Activated CD4-positive, alpha-beta T cell treated with anti-CD3 and anti-CD28 coated beads, Interleukin-2, amount 10 ng/mL, durations not matched to agents 7 days and 5 days (primary cell): ENCODE results near the gene INF2. TPM values are rescaled to one million over a fixed set of nuclear protein-coding genes. Genes with fewer than 3 reads are reported as not detected.
"Not testable (repeated sequence)": the region's sequence is repeated elsewhere in the genome, so short reads cannot be mapped to it uniquely, and the experiment has no call there.

Experiments used
- CTCF ChIA-PET: fragments of 350-600 bp; sonication (Branson Sonifier 250); formaldehyde crosslinking; loops from one replicate; lab custom pipeline; 2021; ENCODE audit warnings: antibody characterized with exemption; lab: Charles Lee
- POLR2A ChIA-PET: fragments of 350-600 bp; sonication (Branson Sonifier 250); formaldehyde crosslinking; loops from one replicate; lab custom pipeline; 2021; ENCODE audit warnings: antibody characterized with exemption; lab: Charles Lee
- DNase-seq: peaks from one replicate; pipeline ENCODE4 v3.0.0-alpha.2; 2020
- H3K27ac Mint-ChIP-seq: one replicate; pipeline ENCODE4 v1.8.0; 2021; ENCODE audit warnings: mild to moderate bottlenecking, moderate library complexity, mixed read lengths
- H3K27me3 Mint-ChIP-seq: one replicate; pipeline ENCODE4 v1.8.0; 2021; ENCODE audit warnings: mixed read lengths
- H3K36me3 Mint-ChIP-seq: one replicate; pipeline ENCODE4 v1.8.0; 2021; ENCODE audit warnings: low read depth, mixed read lengths
- H3K4me1 Mint-ChIP-seq: one replicate; pipeline ENCODE4 v1.8.0; 2021; ENCODE audit warnings: mixed read lengths
- H3K4me3 Mint-ChIP-seq: one replicate; pipeline ENCODE4 v1.8.0; 2021; ENCODE audit warnings: mild to moderate bottlenecking, moderate library complexity, mixed read lengths
- H3K9me3 Mint-ChIP-seq: one replicate; pipeline ENCODE4 v1.8.0; 2021; ENCODE audit warnings: mixed read lengths
- total RNA-seq, 2 experiments: library from RNA; stranded (reverse); gene quantifications; one replicate each; pipeline ENCODE4 v1.2.3, GENCODE V29; 2021

Gene INF2
- total RNA-seq, 2 experiments from 2014 or later = 163 to 171 TPM

GRCh38 chr14:104659764-104660523, 29.5 kb upstream of the INF2 start:
- Mint-ChIP-seq H3K4me1 (peaks cover 27% of the 10 kb centered on the region), H3K36me3 (no peaks in the 10 kb centered on the region), H3K9me3 (no peaks in the 10 kb centered on the region), H3K4me3 (no peak overlapping the region), H3K27ac (no peak overlapping the region), H3K27me3 (peaks cover 15% of the 10 kb centered on the region)
- ChIA-PET CTCF (interaction anchor here (1.0 kb wide), 1 partner anchor 167 kb away, joined by 3 read pairs; no protein-coding TSS in a partner anchor), POLR2A (no interaction called here)
- DNase-seq = no peak

- CTCF ChIA-PET = interaction anchor here (1.0 kb wide), 1 partner anchor 166 kb away, joined by 3 read pairs; no protein-coding TSS in a partner anchor
- H3K27me3 Mint-ChIP-seq = peaks cover 19% of the 10 kb centered on the region
- POLR2A ChIA-PET = no interaction called here
Measured at GRCh38 chr14:104660597-104660996, 28.8 kb upstream of the INF2 start.

GRCh38 chr14:104661086-104661485, 28.3 kb upstream of the INF2 start:
- CTCF ChIA-PET = no interaction called here
- Mint-ChIP-seq H3K27me3 (peaks cover 16% of the 10 kb centered on the region), H3K4me3 (no peak overlapping the region), H3K4me1 (peaks cover 39% of the 10 kb centered on the region), H3K9me3 (no peaks in the 10 kb centered on the region), H3K36me3 (no peaks in the 10 kb centered on the region), H3K27ac (no peak overlapping the region)
- DNase-seq = no peak
- POLR2A ChIA-PET = no interaction called here

More at GRCh38 chr14:104660597-104660996, 28.8 kb upstream of the INF2 start:
- Mint-ChIP-seq H3K4me1 (peaks cover 34% of the 10 kb centered on the region), H3K4me3 (no peak overlapping the region), H3K36me3 (no peaks in the 10 kb centered on the region), H3K9me3 (no peaks in the 10 kb centered on the region), H3K27ac (no peak overlapping the region)
- DNase-seq = no peak

GRCh38 chr14:104661528-104662157, 27.8 kb upstream of the INF2 start:
- CTCF ChIA-PET, H3K27ac Mint-ChIP-seq, POLR2A ChIA-PET, H3K9me3 Mint-ChIP-seq, H3K4me3 Mint-ChIP-seq, H3K36me3 Mint-ChIP-seq, DNase-seq: not testable (repeated sequence)
- H3K4me1 Mint-ChIP-seq = peaks cover 42% of the 10 kb centered on the region
- H3K27me3 Mint-ChIP-seq = peaks cover 13% of the 10 kb centered on the region

GRCh38 chr14:104662472-104662871, 26.9 kb upstream of the INF2 start:
- H3K27ac Mint-ChIP-seq, H3K36me3 Mint-ChIP-seq, POLR2A ChIA-PET, H3K4me3 Mint-ChIP-seq, DNase-seq, H3K9me3 Mint-ChIP-seq, CTCF ChIA-PET: not testable (repeated sequence)
- H3K27me3 Mint-ChIP-seq = peaks cover 13% of the 10 kb centered on the region
- H3K4me1 Mint-ChIP-seq = peaks cover 42% of the 10 kb centered on the region

DNA sequence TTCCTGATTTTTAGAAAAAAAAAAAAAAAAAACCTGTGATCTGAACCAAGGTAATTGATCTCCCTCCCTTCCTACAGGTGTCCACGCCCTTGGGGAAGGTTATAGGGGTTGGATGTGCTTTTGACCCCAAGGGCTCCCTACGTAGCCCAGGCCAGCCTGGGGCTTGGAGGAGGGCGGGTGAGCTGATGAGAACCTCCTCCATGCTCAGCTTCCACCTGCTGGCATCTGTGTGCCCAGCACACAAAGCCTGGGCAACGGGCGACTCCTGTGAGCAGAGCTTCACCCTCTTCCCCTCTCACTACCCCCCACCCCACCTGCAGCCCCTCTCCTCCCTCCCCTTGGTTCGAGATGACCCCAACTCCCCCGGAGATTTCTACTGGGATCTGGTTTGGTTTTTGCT, 25.3 kb upstream of the INF2 start:
- ChIA-PET CTCF (no interaction called here), POLR2A (no interaction called here)
- Mint-ChIP-seq H3K9me3 (no peaks in the 10 kb centered on the region), H3K27me3 (peaks cover 13% of the 10 kb centered on the region), H3K4me1 (peaks cover 36% of the 10 kb centered on the region), H3K36me3 (no peaks in the 10 kb centered on the region), H3K27ac (no peak overlapping the region), H3K4me3 (no peak overlapping the region)
- no peak for DNase-seq

GRCh38 chr14:104664588-104664987, 24.8 kb upstream of the INF2 start:
- DNase-seq = no peak
- Mint-ChIP-seq H3K36me3 (no peaks in the 10 kb centered on the region), H3K4me1 (peaks cover 36% of the 10 kb centered on the region), H3K27me3 (peaks cover 13% of the 10 kb centered on the region), H3K4me3 (no peak overlapping the region), H3K27ac (no peak overlapping the region), H3K9me3 (no peaks in the 10 kb centered on the region)
- POLR2A ChIA-PET = no interaction called here
- CTCF ChIA-PET = no interaction called here

- Mint-ChIP-seq H3K4me3 (no peak overlapping the region), H3K36me3 (no peaks in the 10 kb centered on the region), H3K27me3 (peaks cover 15% of the 10 kb centered on the region), H3K9me3 (no peaks in the 10 kb centered on the region), H3K27ac (peak overlapping the region; percentile 11), H3K4me1 (peaks cover 34% of the 10 kb centered on the region)
- DNase-seq = no peak
- CTCF ChIA-PET = interaction anchor here (1.0 kb wide), 1 partner anchor 11 kb away, joined by 4 read pairs; no protein-coding TSS in a partner anchor
- POLR2A ChIA-PET = no interaction called here
Measured at GRCh38 chr14:104665114-104665656, 24.2 kb upstream of the INF2 start.

DNA sequence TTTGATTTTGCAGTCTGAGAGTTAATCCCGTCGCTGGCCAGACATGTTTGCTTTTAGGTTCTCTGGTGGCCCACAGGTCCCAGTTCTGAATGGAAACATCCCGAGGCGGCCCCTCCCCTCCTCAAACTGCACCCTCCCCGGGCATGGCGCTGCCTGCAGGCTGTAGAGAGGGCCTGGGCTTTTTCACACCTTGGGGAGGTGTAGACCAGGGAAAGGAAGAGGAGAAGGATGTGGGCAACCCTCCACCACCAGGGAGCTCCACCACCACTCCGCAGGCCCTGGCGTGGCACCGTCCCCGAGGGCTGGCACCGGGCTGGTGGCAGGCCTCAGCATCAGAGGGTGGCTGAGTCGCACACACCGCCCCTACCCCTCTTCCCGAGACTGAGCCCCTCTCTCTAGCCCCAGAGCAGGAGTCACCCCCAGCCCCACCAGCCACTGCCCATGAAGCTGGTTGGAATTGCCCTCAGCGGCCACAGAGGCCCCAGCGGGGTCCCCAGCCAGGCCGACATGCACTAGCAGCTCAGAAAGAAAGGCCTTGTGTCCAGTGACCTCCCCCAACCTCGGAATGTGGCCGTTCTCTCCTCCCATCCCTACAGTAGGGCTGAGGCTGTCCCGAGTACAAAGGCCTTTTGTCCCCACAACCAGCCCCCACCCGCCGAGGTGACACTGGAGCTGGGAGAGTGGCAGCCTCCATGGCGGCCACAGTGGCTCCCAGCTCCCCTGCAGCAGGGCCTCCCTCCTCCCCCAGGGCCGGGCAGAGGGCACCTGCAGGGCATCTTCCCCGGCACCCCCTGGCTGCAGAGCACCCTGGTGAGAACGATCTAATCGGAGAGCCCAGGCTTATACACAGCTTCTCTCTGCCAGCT, 23.5 kb upstream of the INF2 start:
- peak; percentile 64 for DNase-seq
- Mint-ChIP-seq H3K9me3 (no peaks in the 10 kb centered on the region), H3K4me1 (peaks cover 28% of the 10 kb centered on the region), H3K27ac (peak overlapping the region; percentile 11), H3K4me3 (no peak overlapping the region), H3K36me3 (no peaks in the 10 kb centered on the region), H3K27me3 (peaks cover 18% of the 10 kb centered on the region)
- ChIA-PET CTCF (interaction anchor here (1.0 kb wide), 1 partner anchor 11 kb away, joined by 4 read pairs; no protein-coding TSS in a partner anchor), POLR2A (no interaction called here)

DNA sequence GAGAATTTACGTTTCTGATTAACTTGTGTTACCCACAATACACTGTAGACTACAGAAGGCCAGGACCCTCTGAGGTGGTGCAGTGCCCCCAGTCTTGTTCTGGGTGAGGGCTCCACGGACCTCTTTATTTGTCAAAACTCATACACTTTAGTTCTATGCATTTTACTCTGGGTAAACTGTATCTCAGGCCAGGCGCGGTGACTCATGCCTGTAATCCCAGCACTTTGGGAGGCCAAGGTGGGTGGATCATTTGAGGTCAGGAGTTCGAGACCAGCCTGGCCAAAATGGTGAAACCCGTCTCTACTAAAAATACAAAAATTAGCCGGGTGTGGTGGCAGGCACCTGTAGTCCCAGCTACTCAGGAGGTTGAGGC, 22.9 kb upstream of the INF2 start:
- CTCF ChIA-PET, H3K27ac Mint-ChIP-seq, POLR2A ChIA-PET, H3K9me3 Mint-ChIP-seq, DNase-seq, H3K4me3 Mint-ChIP-seq, H3K36me3 Mint-ChIP-seq: not testable (repeated sequence)
- peaks cover 17% of the 10 kb centered on the region for H3K27me3 Mint-ChIP-seq
- peaks cover 28% of the 10 kb centered on the region for H3K4me1 Mint-ChIP-seq

DNA sequence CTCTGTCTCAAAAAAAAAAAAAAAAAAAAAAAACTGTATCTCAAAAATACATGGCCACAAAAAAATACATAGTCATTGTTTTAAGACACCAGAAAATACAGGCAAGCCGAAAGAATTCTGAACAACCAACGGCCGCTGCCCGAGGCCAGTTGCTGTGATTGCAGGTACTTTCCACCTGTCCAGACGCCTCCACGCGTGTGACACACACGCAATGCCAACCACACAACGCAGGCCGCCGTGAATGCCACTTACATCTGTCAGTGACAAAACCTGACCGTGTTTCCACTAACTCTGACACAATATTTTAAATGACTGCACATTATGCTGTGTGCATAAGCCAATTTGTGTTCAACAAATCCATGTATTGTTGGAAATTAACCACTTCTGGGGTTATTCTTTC, 22.4 kb upstream of the INF2 start:
- CTCF ChIA-PET = no interaction called here

GRCh38 chr14:104669697-104670096, 19.7 kb upstream of the INF2 start:
- Mint-ChIP-seq H3K27ac (no peak overlapping the region), H3K36me3 (no peaks in the 10 kb centered on the region), H3K27me3 (peaks cover 12% of the 10 kb centered on the region), H3K9me3 (no peaks in the 10 kb centered on the region), H3K4me1 (peaks cover 24% of the 10 kb centered on the region), H3K4me3 (no peak overlapping the region)
- DNase-seq = no peak
- POLR2A ChIA-PET = no interaction called here
- CTCF ChIA-PET = interaction anchor here (0.6 kb wide), 2 partner anchors 374 to 1322 kb away, joined by 3 to 4 read pairs; no protein-coding TSS in a partner anchor

More for the DNA sequence above, 22.4 kb upstream of the INF2 start:
- POLR2A ChIA-PET = no interaction called here
- H3K27me3 Mint-ChIP-seq = peaks cover 17% of the 10 kb centered on the region
- H3K9me3 Mint-ChIP-seq = no peaks in the 10 kb centered on the region
- DNase-seq = no peak
- H3K4me3 Mint-ChIP-seq = no peak overlapping the region
- H3K4me1 Mint-ChIP-seq = peaks cover 28% of the 10 kb centered on the region
- H3K27ac Mint-ChIP-seq = no peak overlapping the region
- no peaks in the 10 kb centered on the region for H3K36me3 Mint-ChIP-seq
